Cerebellar cortex (tissue), 1 donor: Measurements from ENCODE around the gene CTCF.

Source experiments
- DNase-seq: peaks from one replicate; pipeline ENCODE4 v3.0.0-alpha.2; 2015; ENCODE audit warnings: low spot score

Gene CTCF

DNA sequence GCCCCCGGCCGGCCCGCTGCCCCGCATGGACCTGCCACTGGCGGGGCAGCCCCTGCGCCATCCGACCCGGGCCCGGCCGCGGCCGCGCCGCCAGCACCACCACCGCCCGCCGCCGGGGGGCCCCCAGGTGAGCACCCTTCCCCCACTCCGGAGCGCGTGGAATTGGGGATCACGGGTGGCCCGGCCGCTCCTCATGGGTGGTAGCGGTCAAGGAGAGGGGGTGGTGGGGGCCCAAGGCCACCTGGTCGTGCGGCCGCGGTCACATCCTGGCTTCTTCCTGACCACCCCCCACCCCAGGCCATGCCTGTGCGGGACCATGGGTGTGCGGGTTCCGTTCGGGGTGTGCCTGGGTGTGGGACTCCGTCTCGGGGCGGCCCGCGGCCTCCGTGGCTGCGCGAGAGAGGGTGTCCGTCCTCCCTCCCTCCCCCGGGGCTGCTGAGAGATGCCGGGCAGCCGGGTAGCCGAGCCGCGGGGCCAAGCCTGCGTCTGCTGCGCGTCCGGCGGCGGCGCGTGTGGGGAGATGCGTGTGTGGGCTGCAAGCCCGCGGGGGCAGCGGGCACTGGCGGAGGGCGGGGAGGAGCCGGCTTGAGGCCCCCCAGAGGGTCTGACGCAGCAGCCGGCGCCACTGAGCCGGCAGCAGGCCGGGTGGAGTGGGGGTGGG lies 90.9 kb downstream of the CTCF start:
- no peak for DNase-seq

DNA sequence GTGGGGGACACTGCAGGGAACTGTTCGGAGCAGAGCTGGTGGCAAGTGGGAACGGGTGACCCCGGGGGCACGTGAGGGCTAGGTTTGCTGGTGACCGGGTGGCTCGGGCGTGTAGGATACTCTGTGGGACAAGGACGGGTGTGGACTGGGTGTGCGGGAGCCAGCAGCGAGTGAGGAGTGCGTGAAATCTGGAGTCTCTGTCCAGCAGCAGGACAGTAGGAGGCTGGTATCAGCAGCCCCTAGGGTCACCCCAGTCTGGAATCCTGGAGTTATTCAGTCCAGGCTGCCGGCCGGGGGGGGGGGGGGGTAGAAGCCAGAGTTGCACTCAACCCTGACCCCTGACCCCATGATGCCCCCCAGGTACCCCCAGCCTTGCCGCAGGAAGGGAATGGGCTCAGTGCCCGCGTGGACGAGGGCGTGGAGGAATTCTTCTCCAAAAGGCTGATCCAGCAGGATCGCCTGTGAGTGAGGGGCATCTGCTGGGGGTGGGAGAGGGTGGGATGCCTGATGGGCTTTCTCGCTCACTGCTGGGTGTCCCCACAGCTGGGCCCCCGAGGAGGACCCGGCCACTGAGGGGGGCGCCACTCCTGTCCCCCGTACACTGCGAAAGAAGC lies 91.6 kb downstream of the CTCF start:
- no peak for DNase-seq

DNA sequence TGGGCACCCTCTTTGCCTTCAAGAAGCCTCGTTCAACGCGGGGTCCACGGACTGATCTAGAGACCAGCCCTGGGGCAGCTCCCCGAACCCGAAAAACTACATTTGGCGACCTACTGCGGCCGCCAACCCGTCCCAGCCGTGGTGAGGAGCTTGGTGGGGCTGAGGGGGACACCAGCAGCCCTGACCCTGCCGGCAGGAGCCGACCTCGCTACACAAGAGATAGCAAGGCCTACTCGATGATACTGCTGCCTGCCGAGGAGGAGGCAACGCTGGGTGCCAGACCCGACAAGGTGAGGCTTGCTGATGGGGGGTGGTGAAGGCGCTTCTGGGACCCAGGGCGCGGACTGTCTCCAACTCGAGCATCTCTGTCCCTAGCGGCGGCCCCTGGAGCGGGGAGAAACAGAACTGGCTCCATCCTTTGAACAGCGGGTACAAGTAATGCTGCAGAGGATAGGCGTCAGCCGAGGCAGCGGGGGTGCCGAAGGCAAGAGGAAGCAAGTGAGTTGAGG lies 92.1 kb downstream of the CTCF start:
- DNase-seq: no peak

DNA sequence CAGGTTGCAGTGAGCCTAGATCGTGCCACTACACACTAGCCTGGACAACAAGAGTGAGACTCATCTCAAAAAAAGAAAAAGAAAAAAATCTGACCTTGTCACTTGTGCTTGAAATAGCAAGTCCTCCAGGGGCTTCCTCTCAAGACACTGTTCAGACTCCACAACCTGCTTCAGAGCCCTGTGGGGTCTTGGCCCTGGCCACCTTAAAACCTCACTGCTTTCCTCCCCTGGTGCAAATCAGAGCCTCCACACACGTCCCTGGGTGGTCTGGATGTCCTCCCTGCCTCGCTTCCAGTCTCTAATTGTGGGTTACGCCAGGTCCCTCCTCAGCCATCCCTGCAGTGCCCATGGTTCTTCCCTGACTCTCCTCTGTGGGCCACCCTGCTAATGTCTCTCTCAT lies 93.0 kb downstream of the CTCF start:
- DNase-seq: no peak

DNA sequence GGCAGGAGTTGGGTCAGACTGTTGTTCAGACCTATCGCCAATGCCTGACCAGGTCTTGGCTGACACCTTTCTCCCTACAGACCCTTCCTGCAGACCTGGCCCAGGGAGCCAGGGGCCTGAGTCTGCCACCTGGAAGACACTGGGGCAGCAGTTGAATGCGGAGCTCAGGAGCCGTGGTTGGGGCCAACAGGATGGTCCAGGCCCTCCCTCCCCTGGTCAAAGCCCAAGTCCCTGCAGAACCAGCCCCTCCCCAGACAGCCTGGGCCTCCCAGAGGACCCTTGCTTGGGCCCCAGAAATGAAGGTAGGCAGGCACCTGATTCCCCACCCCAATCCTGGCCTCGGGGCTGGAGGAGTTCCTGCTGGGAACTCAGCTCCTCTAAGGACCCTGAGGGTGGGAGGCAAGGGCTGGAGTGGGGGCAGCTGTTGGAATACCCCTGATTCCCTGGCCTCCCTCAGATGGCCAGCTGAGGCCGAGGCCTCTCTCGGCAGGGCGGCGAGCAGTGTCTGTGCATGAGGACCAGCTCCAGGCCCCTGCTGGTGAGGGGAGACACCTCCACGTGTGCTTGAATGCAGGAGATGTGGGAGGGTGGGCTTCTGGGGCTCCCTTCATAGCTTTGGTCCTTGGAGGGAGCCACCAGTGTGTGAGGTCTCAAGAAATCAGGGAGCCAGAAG lies 94.2 kb downstream of the CTCF start:
- DNase-seq: no peak

DNA sequence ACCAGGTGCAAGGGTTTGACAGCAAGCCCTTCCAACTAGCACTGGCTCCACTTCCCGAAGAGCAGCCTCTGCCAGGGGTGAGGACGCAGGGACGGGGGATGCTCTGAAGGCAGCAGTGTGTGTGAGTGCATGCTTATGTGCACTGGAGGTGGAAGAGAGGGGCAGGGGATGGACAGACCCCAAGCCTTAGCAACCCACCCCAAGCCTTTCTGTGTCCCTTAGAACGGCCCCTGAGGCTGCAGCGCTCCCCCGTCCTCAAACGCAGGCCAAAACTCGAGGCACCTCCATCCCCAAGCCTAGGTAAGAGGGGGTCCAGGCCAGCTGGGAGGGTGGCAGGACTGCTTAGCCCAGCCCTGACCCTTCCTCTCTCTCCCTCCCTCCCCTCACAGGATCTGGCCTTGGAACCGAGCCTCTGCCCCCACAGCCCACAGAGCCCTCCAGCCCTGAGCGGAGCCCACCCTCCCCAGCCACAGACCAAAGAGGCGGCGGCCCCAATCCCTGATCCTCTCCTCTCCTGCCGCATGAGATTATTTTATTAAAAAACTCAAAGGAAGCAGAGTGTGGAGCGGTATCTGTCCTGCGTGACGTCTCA lies 94.8 kb downstream of the CTCF start:
- DNase-seq: no peak

DNA sequence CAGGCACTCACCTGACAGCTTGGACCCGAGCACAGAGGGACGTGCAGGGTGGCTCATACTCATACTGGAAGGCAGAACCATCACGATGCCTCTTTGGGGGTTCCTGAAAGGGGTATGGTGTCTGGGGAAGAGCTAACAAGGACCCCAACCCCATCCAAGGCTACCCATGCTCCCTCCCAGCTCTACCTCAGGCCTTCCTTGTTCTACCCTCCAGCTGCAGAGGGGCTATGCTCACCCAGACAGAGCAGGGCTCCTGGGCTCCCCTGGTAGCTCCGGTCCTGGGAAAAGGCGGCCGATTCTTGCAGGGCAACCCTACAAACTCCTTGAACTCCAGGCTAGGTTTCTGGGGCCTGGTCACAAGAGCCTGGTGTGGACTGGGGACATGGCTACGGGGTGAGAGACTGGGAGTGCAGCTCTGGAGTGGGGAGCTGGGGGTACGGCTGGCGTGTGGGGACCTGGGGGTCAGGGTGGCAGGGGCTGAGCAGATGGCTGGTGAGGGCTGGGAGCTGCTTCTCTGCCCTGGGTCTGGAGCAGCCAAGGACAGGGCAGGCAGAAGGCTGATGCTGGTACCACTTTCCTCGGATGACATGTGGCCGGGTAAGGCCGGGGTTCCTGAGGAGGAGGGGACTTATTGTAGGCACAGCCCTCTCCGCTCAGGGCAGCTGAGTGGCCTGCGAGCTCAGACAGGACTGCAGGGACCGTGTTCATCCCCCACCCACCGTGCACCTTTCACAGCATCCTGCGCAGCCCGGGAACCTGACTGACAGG lies 95.6 kb downstream of the CTCF start:
- DNase-seq: no peak

DNA sequence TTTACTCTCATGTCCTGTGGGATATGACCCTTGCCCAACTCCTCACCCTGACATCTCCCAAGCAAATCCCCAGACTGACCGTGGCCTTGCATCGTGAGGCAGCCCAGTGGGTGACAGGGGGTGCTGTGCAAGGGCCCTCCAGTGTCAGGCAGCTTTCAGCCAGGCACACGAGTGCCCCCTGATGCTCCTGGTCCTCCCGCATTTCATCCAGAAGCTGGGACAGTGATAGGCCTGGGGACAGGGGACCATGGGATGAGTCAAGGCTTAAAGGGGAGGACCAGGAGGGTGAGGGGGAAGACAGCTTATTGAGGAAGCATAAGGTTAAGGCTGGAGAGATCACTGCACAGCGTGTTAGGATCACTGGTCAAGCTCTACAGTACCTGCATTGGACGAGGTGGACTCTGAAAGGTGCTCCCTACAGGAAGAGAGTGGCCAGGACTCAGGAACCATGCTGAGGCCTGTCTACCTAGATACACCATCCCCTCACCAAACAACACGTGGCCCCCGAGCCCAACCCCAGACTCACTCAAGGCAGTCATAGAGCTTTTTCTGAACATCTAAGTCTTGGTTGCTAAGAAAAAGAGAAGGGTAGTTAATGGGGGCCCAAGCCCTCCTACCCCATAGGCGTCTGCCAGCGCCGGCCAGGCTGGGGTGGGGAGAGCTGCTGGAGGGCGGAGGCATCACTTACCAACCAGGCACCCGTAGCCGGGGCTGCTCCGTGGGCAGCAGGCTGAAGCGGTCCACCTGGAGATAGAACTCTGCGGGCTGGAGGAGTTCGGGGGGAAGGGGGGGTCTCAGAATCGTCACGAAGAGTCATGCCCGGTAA lies 96.7 kb downstream of the CTCF start:
- DNase-seq: no peak

DNA sequence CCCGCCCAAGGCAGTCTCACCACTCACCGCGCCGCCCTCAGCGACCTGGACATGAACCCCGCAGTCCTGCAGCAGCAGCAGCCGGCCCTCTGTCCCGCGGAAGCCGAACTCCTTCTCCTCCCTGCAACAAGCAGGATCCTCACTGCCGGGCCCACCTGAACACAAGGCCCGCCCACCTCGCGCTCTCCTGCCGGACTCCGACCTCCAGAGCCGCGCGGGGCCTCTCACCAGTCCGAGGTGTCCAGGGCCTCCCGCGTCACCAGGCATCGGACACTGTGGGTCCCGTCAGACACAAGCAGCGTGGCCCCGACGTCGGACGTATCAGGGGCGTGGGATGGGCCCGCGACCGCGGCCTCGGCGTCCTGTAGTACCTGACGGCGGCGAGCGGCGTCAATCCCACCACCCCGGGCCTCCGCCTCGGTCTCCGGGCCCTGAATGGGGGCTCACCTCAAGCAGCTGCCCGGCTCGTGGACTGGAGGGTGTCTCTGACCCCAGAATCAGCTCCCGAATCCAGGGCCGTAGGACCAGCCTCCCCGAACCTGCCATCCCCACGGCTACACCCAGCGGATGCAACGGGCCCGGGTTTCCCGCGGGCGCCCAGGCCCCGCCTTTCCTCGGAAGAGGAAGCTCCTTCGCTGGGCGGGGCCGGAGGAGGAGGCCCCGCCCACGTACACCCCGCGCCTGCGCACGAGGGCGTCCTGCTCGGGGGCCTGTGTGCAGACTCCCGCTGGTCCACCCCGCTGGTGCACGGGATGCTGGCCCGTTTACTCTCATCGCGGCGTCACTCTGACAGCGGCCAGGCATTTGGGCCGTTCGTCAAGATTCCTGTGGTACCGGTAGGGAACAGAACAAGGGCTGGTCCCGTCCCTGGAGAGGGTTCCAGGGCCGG lies 97.6 kb downstream of the CTCF start, which contains the start of gene ACD:
Gene ACD (minus strand): TSS at position 586 of the 889 bp plus-strand sequence. CDS start 40 bp downstream, at position 546.
- peak; percentile 93 for DNase-seq

DNA sequence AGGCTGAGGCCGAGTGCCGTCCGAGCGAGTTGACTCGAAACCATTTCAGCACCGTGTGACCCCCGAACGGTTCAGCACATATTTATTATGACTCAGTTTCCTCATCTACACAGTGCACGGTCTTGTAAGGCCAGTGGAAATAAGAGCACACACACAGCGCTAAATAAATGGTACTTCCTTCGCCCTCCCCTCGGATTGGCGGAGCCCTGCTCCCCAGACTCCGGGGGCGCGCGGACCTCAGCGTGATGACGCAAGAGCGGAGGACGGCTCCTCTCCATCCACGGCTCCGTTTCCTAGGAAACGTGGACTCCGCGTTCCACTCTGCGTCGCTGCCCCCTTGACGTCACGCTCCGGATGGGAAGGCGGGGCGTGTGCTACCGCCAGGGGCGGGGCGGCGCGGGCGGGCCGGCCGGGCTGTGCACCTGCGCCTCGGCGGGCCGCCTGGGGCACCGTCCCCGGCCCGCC lies 98.3 kb downstream of the CTCF start, which contains the start of gene PARD6A:
Gene PARD6A (plus strand): TSS at position 397 of the 465 bp plus-strand sequence. CDS start 79 bp downstream, outside the sequence.
- DNase-seq: peak; percentile 99

DNA sequence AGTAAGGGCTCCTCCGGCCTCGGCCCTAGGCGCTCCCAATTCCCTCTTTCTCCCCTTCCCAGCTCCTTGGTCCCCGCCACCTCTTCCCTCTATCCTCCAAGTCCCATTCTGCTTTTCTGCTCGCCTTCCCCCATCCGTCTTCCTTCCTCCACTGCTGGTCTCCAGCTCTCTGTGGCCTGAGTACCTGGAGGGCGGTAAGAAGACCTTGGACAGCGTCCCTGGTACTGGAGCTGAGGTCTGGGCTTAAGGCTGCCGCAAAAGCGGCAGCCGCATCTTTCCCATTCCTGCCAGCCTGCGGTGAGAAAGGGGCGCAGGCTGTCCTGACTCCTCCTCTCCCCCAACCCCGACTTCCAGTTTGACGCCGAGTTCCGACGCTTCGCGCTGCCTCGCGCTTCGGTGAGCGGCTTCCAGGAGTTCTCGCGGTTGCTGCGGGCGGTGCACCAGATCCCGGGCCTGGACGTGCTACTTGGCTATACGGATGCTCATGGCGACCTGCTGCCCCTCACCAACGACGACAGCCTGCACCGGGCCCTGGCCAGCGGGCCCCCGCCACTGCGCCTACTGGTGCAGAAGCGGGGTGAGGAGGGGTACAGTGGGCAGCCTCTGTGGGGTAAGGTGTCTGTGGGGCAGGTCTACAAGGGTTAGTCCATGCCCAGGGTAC lies 98.9 kb downstream of the CTCF start:
- peak; percentile 80 for DNase-seq

DNA sequence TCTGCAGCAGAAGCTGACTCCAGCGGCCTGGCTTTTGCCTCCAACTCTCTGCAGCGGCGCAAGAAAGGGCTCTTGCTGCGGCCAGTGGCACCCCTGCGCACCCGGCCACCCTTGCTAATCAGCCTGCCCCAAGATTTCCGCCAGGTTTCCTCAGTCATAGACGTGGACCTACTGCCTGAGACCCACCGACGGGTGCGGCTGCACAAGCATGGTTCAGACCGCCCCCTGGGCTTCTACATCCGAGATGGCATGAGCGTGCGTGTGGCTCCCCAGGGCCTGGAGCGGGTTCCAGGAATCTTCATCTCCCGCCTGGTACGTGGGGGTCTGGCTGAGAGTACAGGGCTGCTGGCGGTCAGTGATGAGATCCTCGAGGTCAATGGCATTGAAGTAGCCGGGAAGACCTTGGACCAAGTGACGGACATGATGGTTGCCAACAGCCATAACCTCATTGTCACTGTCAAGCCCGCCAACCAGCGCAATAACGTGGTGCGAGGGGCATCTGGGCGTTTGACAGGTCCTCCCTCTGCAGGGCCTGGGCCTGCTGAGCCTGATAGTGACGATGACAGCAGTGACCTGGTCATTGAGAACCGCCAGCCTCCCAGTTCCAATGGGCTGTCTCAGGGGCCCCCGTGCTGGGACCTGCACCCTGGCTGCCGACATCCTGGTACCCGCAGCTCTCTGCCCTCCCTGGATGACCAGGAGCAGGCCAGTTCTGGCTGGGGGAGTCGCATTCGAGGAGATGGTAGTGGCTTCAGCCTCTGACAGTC lies 99.7 kb downstream of the CTCF start:
- no peak for DNase-seq

DNA sequence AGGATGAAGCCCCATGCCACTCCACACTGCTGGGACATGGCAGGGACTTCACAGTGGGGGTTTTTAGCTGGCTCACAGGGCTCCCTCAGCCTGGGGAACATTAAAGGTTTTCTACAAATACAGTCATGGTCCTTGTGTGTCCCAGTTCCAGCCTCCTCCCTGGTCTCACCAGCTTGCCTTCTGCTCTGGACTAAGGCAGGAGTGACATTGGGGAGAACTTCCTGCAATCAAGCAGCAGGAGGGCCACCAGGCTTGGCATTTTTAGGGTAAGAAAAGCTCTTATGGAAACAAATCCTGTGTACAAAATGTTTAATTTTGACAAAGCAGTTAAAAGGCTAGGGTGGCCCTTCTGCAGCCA lies 100.3 kb downstream of the CTCF start:
- no peak for DNase-seq

DNA sequence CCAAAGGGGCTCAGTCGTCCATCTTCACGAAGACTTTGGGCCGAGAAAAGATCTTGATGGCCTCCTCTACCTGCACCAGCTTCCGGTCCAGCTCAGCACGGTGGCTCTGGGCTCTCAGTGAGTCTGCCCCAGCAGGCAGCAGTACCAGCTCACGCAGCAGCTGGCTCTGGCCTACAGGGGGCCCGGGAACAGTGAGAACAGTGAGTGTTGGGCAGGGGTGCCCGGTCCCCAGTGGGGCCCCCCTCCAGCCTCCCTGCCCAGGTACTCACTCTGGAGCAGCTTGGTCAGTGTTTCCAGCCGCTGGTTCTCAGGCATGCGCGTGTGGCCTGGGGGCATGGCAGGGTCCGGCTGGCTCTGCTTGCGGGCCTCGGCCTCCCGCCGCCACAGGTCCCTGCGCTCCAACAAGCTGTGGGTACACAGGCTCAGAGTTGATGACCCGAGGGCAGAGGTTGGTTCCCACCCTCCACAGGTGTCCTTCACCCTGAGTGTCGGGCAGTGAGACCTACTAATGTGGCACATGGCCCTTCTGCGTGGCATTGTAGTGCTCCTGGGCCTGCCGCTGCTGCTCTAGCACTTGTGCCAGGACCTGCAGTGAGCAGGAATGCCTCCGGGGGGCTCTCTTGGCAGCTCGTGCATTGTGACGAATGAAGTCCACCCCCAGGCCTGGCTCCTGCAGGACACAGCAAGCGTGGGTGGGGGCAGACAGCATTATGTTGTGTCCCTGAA lies 101.0 kb downstream of the CTCF start:
- peak; percentile 60 for DNase-seq

DNA sequence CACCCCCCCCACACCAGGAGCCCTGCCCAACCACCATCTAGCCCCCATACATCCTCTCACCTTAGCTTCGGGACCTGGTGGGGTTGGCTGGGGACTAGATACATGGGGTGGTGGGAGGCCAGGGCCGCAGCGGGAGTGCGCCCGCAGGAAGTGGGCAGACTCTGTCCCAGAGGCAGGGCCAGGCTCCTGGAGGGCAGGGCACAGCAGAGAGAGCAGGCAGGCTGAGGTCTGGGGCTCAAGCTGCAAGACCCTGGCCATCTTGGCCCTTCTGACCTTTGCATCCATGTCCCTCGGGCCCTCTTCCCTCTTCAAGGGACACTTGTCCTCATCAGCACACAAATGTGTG lies 101.5 kb downstream of the CTCF start:
- no peak for DNase-seq

DNA sequence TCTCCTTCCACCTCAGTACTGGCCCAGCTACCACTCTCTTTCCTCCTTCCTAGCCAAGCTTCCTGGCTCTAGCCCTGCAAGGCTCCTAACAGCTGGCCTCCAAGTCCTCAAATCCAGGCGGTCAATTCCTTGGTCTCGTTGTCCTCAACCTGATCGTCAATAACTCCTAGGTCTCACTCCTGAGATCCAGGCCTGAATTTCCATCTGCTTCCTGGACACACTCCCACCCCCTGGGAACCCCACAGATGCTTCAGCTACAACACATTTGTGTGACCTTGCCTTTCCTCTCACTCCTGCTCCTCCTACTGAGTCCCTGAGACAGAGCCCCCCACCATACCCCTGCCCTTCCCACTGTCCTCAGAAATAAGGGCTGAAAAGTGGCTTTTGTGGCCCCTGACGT lies 101.9 kb downstream of the CTCF start:
- peak; percentile 91 for DNase-seq

DNA sequence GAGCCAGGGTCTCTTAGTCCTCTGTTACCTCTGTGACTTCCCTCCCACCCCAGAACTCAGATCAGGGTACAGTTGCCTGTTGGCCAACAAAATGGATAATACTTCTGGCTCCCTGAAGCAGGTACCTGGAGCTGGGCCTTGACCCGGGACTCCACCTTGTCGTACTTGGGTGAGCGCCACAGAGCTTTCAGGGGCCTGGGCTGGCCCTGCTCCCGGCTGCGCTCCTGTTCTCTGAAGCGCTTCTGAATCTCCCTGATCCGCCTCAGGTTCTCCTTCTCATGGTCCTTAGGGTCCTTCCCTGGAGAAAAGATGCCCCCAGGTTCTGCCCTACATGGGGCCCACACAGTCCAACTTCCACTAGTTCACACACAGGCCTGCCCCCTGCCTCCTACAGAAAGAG lies 102.5 kb downstream of the CTCF start:
- no peak for DNase-seq

DNA sequence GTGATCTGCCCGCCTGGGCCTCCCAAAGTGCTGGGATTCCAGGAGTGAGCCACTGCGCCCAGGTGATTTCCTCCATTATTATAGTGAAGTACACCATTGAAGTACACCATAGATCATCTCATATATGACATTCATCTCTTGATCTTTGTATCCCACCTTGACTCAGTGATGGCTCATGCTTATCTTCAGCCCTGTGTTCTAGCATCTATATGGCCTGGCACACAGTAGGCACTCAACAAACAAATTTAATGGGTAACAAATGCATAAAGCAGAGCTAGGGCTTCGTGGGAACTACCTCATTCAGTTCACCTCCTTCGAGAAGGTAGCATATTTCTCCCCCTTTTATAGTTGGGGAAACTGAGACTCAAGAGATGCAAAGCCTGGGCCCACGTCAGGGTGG lies 103.3 kb downstream of the CTCF start:
- DNase-seq: no peak
